Measurements from ENCODE around the gene OR5T3. TPM values are rescaled to one million over a fixed set of nuclear protein-coding genes. Genes with fewer than 3 reads are reported as not detected.

The OR5T3 gene
- total and polyA plus RNA-seq, 2 of the 8 experiments (the other 6 are each of a cell fraction or from before 2014, with no cell fraction given): not detected

- TF ChIP-seq TCF12 (IDR thresholded peaks at IDR 0.05; ENCODE audit: low read depth, low read length) (no peak), CBX5 (IDR thresholded peaks at IDR 0.05; ENCODE audit: low read depth, low read length) (no peak)
These were observed 17.9 kb upstream of the OR5T3 start, which contains the start of gene OR5T2 (continued) for GRCh38 chr11:56234155-56234554.

All from H1 (cell line).